HepG2 (cell line): Measurements from ENCODE around the gene NBPF15. TPM values are rescaled to one million over a fixed set of nuclear protein-coding genes. Genes with fewer than 3 reads are reported as not detected.
A peak's percentile ranks its signal among the peaks of the same experiment; 100 is the strongest.

Experiments
- ARID4A ChIP-seq: sonication (generic); formaldehyde crosslinking; IDR thresholded peaks from 2 replicates; pipeline ENCODE4 v1.5.0; 2020; ENCODE audit warnings: mild to moderate bottlenecking, missing genetic modification reagents, borderline replicate concordance
- GABPB1 ChIP-seq: IDR thresholded peaks from 2 replicates; pipeline ENCODE4 v1.6.1; 2016; ENCODE audit warnings: mild to moderate bottlenecking, missing genetic modification reagents, moderate library complexity, missing compliant biosample characterization
- HDAC1 ChIP-seq: sonication (generic); formaldehyde crosslinking; IDR thresholded peaks from 2 replicates; pipeline ENCODE4 v1.5.1; 2020; ENCODE audit warnings: mild to moderate bottlenecking, missing genetic modification reagents
- HMGXB4 ChIP-seq, 2 experiments: sonication (generic) in 1 of 2; formaldehyde crosslinking in 1 of 2; IDR thresholded peaks; 2 replicates each; pipeline versions ENCODE4 v1.4.0 to v1.6.1; 2018 to 2020; ENCODE audit warnings: missing genetic modification reagents in 2 of 2, borderline replicate concordance in 1 of 2, low read depth in 1 of 2, mild to moderate bottlenecking in 1 of 2, missing biosample characterization in 1 of 2
- HOXA3 ChIP-seq: sonication (generic); formaldehyde crosslinking; IDR thresholded peaks from 2 replicates; pipeline ENCODE4 v1.5.0; 2020; ENCODE audit warnings: missing genetic modification reagents
- KDM2A ChIP-seq: sonication (generic); formaldehyde crosslinking; IDR thresholded peaks from 2 replicates; pipeline ENCODE4 v1.4.0; 2020; ENCODE audit warnings: low read depth, missing genetic modification reagents, borderline replicate concordance
- MAX ChIP-seq: IDR thresholded peaks from 2 replicates; pipeline ENCODE4 v1.6.1; 2012; ENCODE audit warnings: inconsistent platforms
- MYC ChIP-seq: sonication (generic); formaldehyde crosslinking; IDR thresholded peaks from 2 replicates; pipeline ENCODE4 v1.9.0; 2021; ENCODE audit warnings: missing genetic modification reagents, borderline replicate concordance
- MYPOP ChIP-seq: sonication (generic); formaldehyde crosslinking; IDR thresholded peaks from 2 replicates; pipeline ENCODE4 v1.8.1; 2023; ENCODE audit warnings: mild to moderate bottlenecking, moderate library complexity, missing genetic modification reagents
- SALL1 ChIP-seq: sonication (generic); formaldehyde crosslinking; IDR thresholded peaks from 2 replicates; pipeline ENCODE4 v1.8.0; 2022; ENCODE audit warnings: mild to moderate bottlenecking, missing genetic modification reagents
- SAP130 ChIP-seq: IDR thresholded peaks from 2 replicates; pipeline ENCODE4 v1.6.1; 2016; ENCODE audit warnings: low read depth
- TFAP4 ChIP-seq: sonication (generic); IDR thresholded peaks from 2 replicates; pipeline ENCODE4 v1.6.1; 2016; ENCODE audit warnings: low read depth, borderline replicate concordance
- TFDP1 ChIP-seq: IDR thresholded peaks from 2 replicates; pipeline ENCODE4 v1.6.1; 2016; ENCODE audit warnings: missing compliant biosample characterization, missing genetic modification reagents, borderline replicate concordance
- ZFP91 ChIP-seq: sonication (generic); formaldehyde crosslinking; IDR thresholded peaks from 2 replicates; pipeline ENCODE4 v1.9.0; 2022; ENCODE audit warnings: missing genetic modification reagents, mild to moderate bottlenecking, borderline replicate concordance
- ZFX ChIP-seq: sonication (generic); formaldehyde crosslinking; IDR thresholded peaks from 2 replicates; pipeline ENCODE4 v1.4.0; 2020; ENCODE audit warnings: mild to moderate bottlenecking, low read depth, missing genetic modification reagents, moderate library complexity
- ZNF777 ChIP-seq: sonication (generic); formaldehyde crosslinking; IDR thresholded peaks from 2 replicates; pipeline ENCODE4 v1.4.0; 2020; ENCODE audit warnings: missing genetic modification reagents
- polyA plus RNA-seq, 8 experiments: library from polyadenylated mRNA; depleted of rRNA in 3 of 8; stranded (reverse) in 7 of 8; unstranded in 1 of 8; fragments of >200 nt; fragmentation: Illumina TruSeq in 4 of 8; extraction: Trizol in 4 of 8; gene quantifications; 2 replicates each; pipeline versions ENCODE4 v1.2.1 to v1.2.3, GENCODE V29; 2011 to 2016; ENCODE audit warnings: low read depth in 4 of 8, missing spikeins in 1 of 8, mixed read lengths in 1 of 8; ENCODE audit not compliant: insufficient read depth in 1 of 8
- total RNA-seq, 5 experiments: library from RNA; depleted of rRNA; stranded (reverse); fragments of >200 nt; fragmentation: Illumina TruSeq; extraction: Trizol; gene quantifications; 2 replicates each; pipeline ENCODE4 v1.2.3, GENCODE V29; 2016; ENCODE audit warnings: low read depth in 1 of 5

Gene NBPF15
- total and polyA plus RNA-seq, 2 of the 13 experiments (the other 11 are each of a cell fraction or from before 2014, with no cell fraction given) = 15.5 to 21.2 TPM

GRCh38 chr1:144461136-144461759 lies at the start of gene NBPF15 (continued):
- peak; percentile 41; the same call in 1 of the 2 replicates for TF ChIP-seq MYC (CRISPR knock-in tag)
- TF ChIP-seq MYPOP (CRISPR knock-in tag) = 0 out of 2 replicates have a peak, but pooled peaks have one; percentile 52
- peak; percentile 71 for TF ChIP-seq ZNF777 (CRISPR knock-in tag)
- TF ChIP-seq ZFP91 (CRISPR knock-in tag) = peak; percentile 94
- peak; percentile 18; the same call in 1 of the 2 replicates for TF ChIP-seq TFDP1 (CRISPR knock-in tag)
- TF ChIP-seq KDM2A = peak; percentile 49; the same call in 1 of the 2 replicates
- peak; percentile 79; the same call in 1 of the 2 replicates for TF ChIP-seq TFAP4
- TF ChIP-seq HDAC1 = peak; percentile 37; the same call in 1 of the 2 replicates
- peak; percentile 51 for TF ChIP-seq SAP130 (CRISPR knock-in tag)
- TF ChIP-seq GABPB1 = peak; percentile 31; the same call in 1 of the 2 replicates
- peak; percentile 59 for TF ChIP-seq ZFX (CRISPR knock-in tag)
- 0 out of 2 replicates have a peak, but pooled peaks have one; percentile 23 for TF ChIP-seq MAX
- TF ChIP-seq ARID4A = peak; percentile 35; the same call in 1 of the 2 replicates
- TF ChIP-seq SALL1 = 0 out of 2 replicates have a peak, but pooled peaks have one; percentile 24
- TF ChIP-seq HMGXB4 (CRISPR knock-in tag; IDR thresholded peaks at IDR 0.05; ENCODE audit: borderline replicate concordance in 1 of 2, low read depth in 1 of 2) = peak; percentile 17 to 56; a peak in 1 of 4 replicates
- 0 out of 2 replicates have a peak, but pooled peaks have one; percentile 22 for TF ChIP-seq HOXA3 (CRISPR knock-in tag)
